ENCODE results near the gene TKT.

DNA sequence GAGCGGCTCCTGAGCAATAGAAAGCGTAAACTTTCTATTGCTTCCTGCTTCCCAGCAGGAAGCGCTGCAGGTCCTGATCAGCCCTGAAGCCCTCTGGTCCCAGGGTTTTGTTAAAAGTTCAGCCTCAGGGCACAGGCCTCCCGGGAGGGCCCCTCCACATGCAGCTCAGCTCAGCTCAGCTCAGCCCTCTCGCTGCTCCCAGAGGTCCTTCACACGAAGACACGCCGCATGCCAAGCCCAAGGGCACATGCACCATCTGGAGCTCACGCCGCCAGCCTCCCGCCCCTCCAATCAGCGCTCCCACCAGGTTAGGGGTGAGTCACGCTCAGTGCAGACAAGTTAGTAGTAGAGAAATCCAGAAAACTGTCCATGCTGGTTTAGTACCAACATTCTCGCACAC, 12.7 kb downstream of the TKT start:
- TF ChIP-seq CTCF (IDR thresholded peaks at IDR 0.05; ENCODE audit: low read depth, low read length), result no peak
- TF ChIP-seq EZH2phosphoT487 (IDR thresholded peaks at IDR 0.05; ENCODE audit: low read depth), result no peak

Measured in OCI-LY3 (cell line).